Mammary epithelial cell (primary cell): ENCODE measurements around the gene RPGRIP1L.

Experiments used
- EZH2 ChIP-seq: IDR thresholded peaks from 2 replicates; pipeline ENCODE4 v1.6.1; 2012; ENCODE audit warnings: low read length, inconsistent platforms, borderline replicate concordance
- TF ChIP-seq, protein P1 (sequence below), 2 donors: IDR thresholded peaks in 1 of 2; conservative IDR thresholded peaks in 1 of 2; 2 replicates each; pipeline ENCODE4 v1.5.1; 2011 to 2012; ENCODE audit warnings: inconsistent platforms in 2 of 2, low read length in 2 of 2, mild to moderate bottlenecking in 2 of 2, control low read depth in 1 of 2, low read depth in 1 of 2; ENCODE audit not compliant: insufficient read depth in 1 of 2; ENCODE audit errors: extremely low read depth in 1 of 2

DNA sequence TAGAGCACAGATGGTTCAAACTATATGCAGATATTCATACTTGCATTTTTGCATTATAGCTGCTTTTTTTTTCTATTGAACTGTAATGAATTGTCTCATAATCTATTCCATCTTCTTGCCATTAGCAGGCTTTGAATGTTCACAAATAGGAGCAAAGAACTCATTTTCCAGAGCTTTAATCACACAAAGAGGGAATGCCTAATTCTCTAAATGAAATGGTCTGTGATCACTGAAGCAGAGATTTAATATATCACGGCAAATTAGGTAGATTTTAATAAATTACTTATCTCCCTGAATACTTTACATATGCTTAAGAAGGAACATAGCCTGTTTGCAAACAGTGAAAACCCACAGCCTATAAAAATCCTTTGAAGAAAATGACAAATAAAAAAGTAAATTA lies 103.0 kb downstream of the RPGRIP1L start:
- TF ChIP-seq, protein P1, sequence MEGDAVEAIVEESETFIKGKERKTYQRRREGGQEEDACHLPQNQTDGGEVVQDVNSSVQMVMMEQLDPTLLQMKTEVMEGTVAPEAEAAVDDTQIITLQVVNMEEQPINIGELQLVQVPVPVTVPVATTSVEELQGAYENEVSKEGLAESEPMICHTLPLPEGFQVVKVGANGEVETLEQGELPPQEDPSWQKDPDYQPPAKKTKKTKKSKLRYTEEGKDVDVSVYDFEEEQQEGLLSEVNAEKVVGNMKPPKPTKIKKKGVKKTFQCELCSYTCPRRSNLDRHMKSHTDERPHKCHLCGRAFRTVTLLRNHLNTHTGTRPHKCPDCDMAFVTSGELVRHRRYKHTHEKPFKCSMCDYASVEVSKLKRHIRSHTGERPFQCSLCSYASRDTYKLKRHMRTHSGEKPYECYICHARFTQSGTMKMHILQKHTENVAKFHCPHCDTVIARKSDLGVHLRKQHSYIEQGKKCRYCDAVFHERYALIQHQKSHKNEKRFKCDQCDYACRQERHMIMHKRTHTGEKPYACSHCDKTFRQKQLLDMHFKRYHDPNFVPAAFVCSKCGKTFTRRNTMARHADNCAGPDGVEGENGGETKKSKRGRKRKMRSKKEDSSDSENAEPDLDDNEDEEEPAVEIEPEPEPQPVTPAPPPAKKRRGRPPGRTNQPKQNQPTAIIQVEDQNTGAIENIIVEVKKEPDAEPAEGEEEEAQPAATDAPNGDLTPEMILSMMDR (conservative IDR thresholded peaks at IDR 0.05 in 1 of 2, IDR thresholded peaks at IDR 0.05 in 1 of 2; ENCODE audit: extremely low read depth in 1 of 2, insufficient read depth in 1 of 2, low read depth in 1 of 2, low read length in 2 of 2), result no peak
- no peak for TF ChIP-seq EZH2
